ENCODE results near the gene PLA1A. TPM values are rescaled to one million over a fixed set of nuclear protein-coding genes. Genes with fewer than 3 reads are reported as not detected.

Gene PLA1A
- total RNA-seq, 1 experiment from 2014 or later, result not detected

GRCh38 chr3:119652306-119653033 lies 54.8 kb downstream of the PLA1A start:
- no peak for DNase-seq
- no peaks in the 10 kb centered on the region for H3K9me3 ChIP-seq (ENCODE audit: insufficient read depth, low read depth)
- no peak overlapping the region for H3K27ac ChIP-seq
- no peaks in the 10 kb centered on the region for H3K36me3 ChIP-seq (ENCODE audit: low read depth)
- intact Hi-C loops (cut with micrococcal nuclease; ENCODE audit: unreplicated experiment), result no loop called here
- H3K79me2 ChIP-seq (ENCODE audit: low read depth), result no peaks in the 10 kb centered on the region
- no peaks in the 10 kb centered on the region for H3K27me3 ChIP-seq (ENCODE audit: insufficient read depth, low read depth)
- H3K4me1 ChIP-seq (replicated peaks; ENCODE audit: insufficient read depth), result no peaks in the 10 kb centered on the region
- no TSS peak for BruUV-seq (replicated peaks)
- POLR2A ChIA-PET (ENCODE audit: unreplicated experiment), result no interaction called here
- no peak overlapping the region for H3K4me3 ChIP-seq
- no peaks in the 10 kb centered on the region for H3F3A ChIP-seq (ENCODE audit: insufficient read depth, low read depth)
- no peaks in the 10 kb centered on the region for H4K20me1 ChIP-seq (ENCODE audit: insufficient read depth)
- CTCF ChIA-PET, result no interaction called here
- H2AFZ ChIP-seq, result no peak overlapping the region
- TF ChIP-seq EZH2 (IDR thresholded peaks at IDR 0.05; ENCODE audit: low read depth), result no peak
- TF ChIP-seq CTCF (conservative IDR thresholded peaks at IDR 0.05), result no peak
- no peak overlapping the region for H3K4me2 ChIP-seq
- no peaks in the 10 kb centered on the region for H3K9me2 ChIP-seq (ENCODE audit: insufficient read depth)

- no TSS peak for BruUV-seq (replicated peaks)
- no peaks in the 10 kb centered on the region for H3K9me2 ChIP-seq (ENCODE audit: insufficient read depth)
Measured at GRCh38 chr3:119653876-119654275, 56.2 kb downstream of the PLA1A start.

GRCh38 chr3:119657887-119658702 lies 60.4 kb downstream of the PLA1A start:
- CTCF ChIA-PET, result no interaction called here
- POLR2A ChIA-PET (ENCODE audit: unreplicated experiment), result no interaction called here

More at GRCh38 chr3:119653876-119654275, 56.2 kb downstream of the PLA1A start:
- DNase-seq, result no peak
- H3K4me1 ChIP-seq (replicated peaks; ENCODE audit: insufficient read depth), result no peaks in the 10 kb centered on the region
- H3K4me3 ChIP-seq, result no peak overlapping the region
- no peak overlapping the region for H3K27ac ChIP-seq
- ChIA-PET POLR2A (ENCODE audit: unreplicated experiment) (no interaction called here), CTCF (no interaction called here)
- no peaks in the 10 kb centered on the region for H3K36me3 ChIP-seq (ENCODE audit: low read depth)
- H3K4me2 ChIP-seq, result no peak overlapping the region
- TF ChIP-seq EZH2 (IDR thresholded peaks at IDR 0.05; ENCODE audit: low read depth) (no peak), CTCF (conservative IDR thresholded peaks at IDR 0.05) (no peak)
- no peaks in the 10 kb centered on the region for H3K27me3 ChIP-seq (ENCODE audit: insufficient read depth, low read depth)
- H3K79me2 ChIP-seq (ENCODE audit: low read depth), result no peaks in the 10 kb centered on the region
- no peaks in the 10 kb centered on the region for H4K20me1 ChIP-seq (ENCODE audit: insufficient read depth)
- no peak overlapping the region for H2AFZ ChIP-seq
- H3K9me3 ChIP-seq (ENCODE audit: insufficient read depth, low read depth), result no peaks in the 10 kb centered on the region
- intact Hi-C loops (cut with micrococcal nuclease; ENCODE audit: unreplicated experiment), result no loop called here
- H3F3A ChIP-seq (ENCODE audit: insufficient read depth, low read depth), result no peaks in the 10 kb centered on the region

More at GRCh38 chr3:119657887-119658702, 60.4 kb downstream of the PLA1A start:
- H2AFZ ChIP-seq, result no peak overlapping the region
- BruUV-seq (replicated peaks), result no TSS peak
- no peak overlapping the region for H3K27ac ChIP-seq
- H3K9me3 ChIP-seq (ENCODE audit: insufficient read depth, low read depth), result no peaks in the 10 kb centered on the region
- H3K4me2 ChIP-seq, result no peak overlapping the region
- no peaks in the 10 kb centered on the region for H3K9me2 ChIP-seq (ENCODE audit: insufficient read depth)
- no peaks in the 10 kb centered on the region for H3K4me1 ChIP-seq (replicated peaks; ENCODE audit: insufficient read depth)
- H3K4me3 ChIP-seq, result no peak overlapping the region
- no peaks in the 10 kb centered on the region for H4K20me1 ChIP-seq (ENCODE audit: insufficient read depth)
- H3F3A ChIP-seq (ENCODE audit: insufficient read depth, low read depth), result no peaks in the 10 kb centered on the region
- no peaks in the 10 kb centered on the region for H3K36me3 ChIP-seq (ENCODE audit: low read depth)
- no peak for DNase-seq
- H3K27me3 ChIP-seq (ENCODE audit: insufficient read depth, low read depth), result no peaks in the 10 kb centered on the region
- intact Hi-C loops (cut with micrococcal nuclease; ENCODE audit: unreplicated experiment), result no loop called here
- no peaks in the 10 kb centered on the region for H3K79me2 ChIP-seq (ENCODE audit: low read depth)
- no peak for TF ChIP-seq CTCF (conservative IDR thresholded peaks at IDR 0.05)
- no peak for TF ChIP-seq EZH2 (IDR thresholded peaks at IDR 0.05; ENCODE audit: low read depth)

Measured in PC-9 (cell line).